WTC11 (cell line): ENCODE measurements around the gene RAMACL. TPM values are rescaled to one million over a fixed set of nuclear protein-coding genes. Genes with fewer than 3 reads are reported as not detected.

Source experiments
- ATAC-seq: fragments of 200-7000 bp; cut with Tn5 transposase; 2 replicates; pipeline ENCODE4 v1.10.0; 2021; ENCODE audit warnings: mild to moderate bottlenecking, moderate library complexity
- CTCF ChIA-PET: fragments of 300-600 bp; sonication (Branson Sonifier 250); formaldehyde crosslinking; loops from one replicate; lab custom pipeline; 2021; ENCODE audit warnings: antibody characterized with exemption; lab: Charles Lee
- POLR2A ChIA-PET: fragments of 350-600 bp; sonication (Branson Sonifier 250); formaldehyde crosslinking; loops from one replicate; lab custom pipeline; 2021; ENCODE audit warnings: antibody characterized with exemption; lab: Charles Lee
- DNase-seq: peaks from one replicate; pipeline ENCODE4 v3.0.0; 2021; ENCODE audit warnings: low spot score
- H3K27ac Mint-ChIP-seq: 2 replicates; pipeline ENCODE4 v1.8.0; 2021; ENCODE audit warnings: mixed read lengths
- H3K27me3 Mint-ChIP-seq: 2 replicates; pipeline ENCODE4 v1.8.0; 2021; ENCODE audit warnings: low read depth, mild to moderate bottlenecking, moderate library complexity, mixed read lengths
- H3K36me3 Mint-ChIP-seq: 2 replicates; pipeline ENCODE4 v1.8.0; 2021; ENCODE audit warnings: mixed read lengths
- H3K4me1 Mint-ChIP-seq: 2 replicates; pipeline ENCODE4 v1.8.0; 2022; ENCODE audit warnings: mixed read lengths
- H3K4me3 Mint-ChIP-seq: 2 replicates; pipeline ENCODE4 v1.8.0; 2021; ENCODE audit warnings: mild to moderate bottlenecking, moderate library complexity, mixed read lengths
- H3K9me3 Mint-ChIP-seq: 2 replicates; pipeline ENCODE4 v1.8.0; 2021; ENCODE audit warnings: mixed read lengths
- E2F4 ChIP-seq: sonication (generic); formaldehyde crosslinking; IDR thresholded peaks from 2 replicates; pipeline ENCODE4 v1.8.1; 2022; ENCODE audit warnings: low read depth, mild to moderate bottlenecking, moderate library complexity, missing genetic modification reagents, borderline replicate concordance
- RORB ChIP-seq: fragments of 250-450 bp; sonication (Bioruptor Pico); IDR thresholded peaks from 2 replicates; pipeline ENCODE4 v1.9.0; 2021; ENCODE audit warnings: mild to moderate bottlenecking
- USF2 ChIP-seq: sonication (generic); formaldehyde crosslinking; IDR thresholded peaks from 2 replicates; pipeline ENCODE4 v1.8.1; 2023; ENCODE audit warnings: mild to moderate bottlenecking, missing genetic modification reagents, moderate library complexity
- ZNF423 ChIP-seq: fragments of 250-450 bp; sonication (Bioruptor Pico); IDR thresholded peaks from 2 replicates; pipeline ENCODE4 v2.1.2; 2022; ENCODE audit warnings: mild to moderate bottlenecking, moderate library complexity
- total RNA-seq: library from RNA; stranded (reverse); gene quantifications from 3 replicates; pipeline ENCODE4 v1.2.3, GENCODE V29; 2021
- TF ChIP-seq, protein P1 (sequence below): sonication (generic); formaldehyde crosslinking; IDR thresholded peaks from 2 replicates; pipeline ENCODE4 v1.8.0; 2022; ENCODE audit warnings: mild to moderate bottlenecking, missing genetic modification reagents
- TF ChIP-seq, protein P2 (sequence below): fragments of 250-450 bp; sonication (Bioruptor Pico); IDR thresholded peaks from 2 replicates; pipeline ENCODE4 v2.1.2; 2022; ENCODE audit warnings: mild to moderate bottlenecking, moderate library complexity
- TF ChIP-seq, protein P3 (sequence below): sonication (generic); formaldehyde crosslinking; IDR thresholded peaks from 2 replicates; pipeline ENCODE4 v1.8.0; 2022; ENCODE audit warnings: missing genetic modification reagents
- TF ChIP-seq, protein P4 (sequence below): sonication (generic); formaldehyde crosslinking; IDR thresholded peaks from 2 replicates; pipeline ENCODE4 v1.8.1; 2022; ENCODE audit warnings: missing genetic modification reagents, borderline replicate concordance
- TF ChIP-seq, protein P5 (sequence below): sonication (generic); formaldehyde crosslinking; IDR thresholded peaks from 2 replicates; pipeline ENCODE4 v1.8.0; 2023; ENCODE audit warnings: missing genetic modification reagents, mild to moderate bottlenecking, borderline replicate concordance

The RAMACL gene
- total RNA-seq, 1 experiment from 2014 or later = 0.79 TPM

GRCh38 chr6:166629628-166630027 is 43.1 kb upstream of the RAMACL start:
- Mint-ChIP-seq H3K9me3 (no peaks in the 10 kb centered on the region), H3K4me3 (no peak overlapping the region), H3K27ac (no peak overlapping the region), H3K27me3 (peaks cover 43% of the 10 kb centered on the region), H3K36me3 (no peaks in the 10 kb centered on the region), H3K4me1 (peaks cover 55% of the 10 kb centered on the region)
- ChIA-PET CTCF (no interaction called here), POLR2A (no interaction called here)
- TF ChIP-seq USF2 (no peak), RORB (no peak)
- TF ChIP-seq, protein P1, sequence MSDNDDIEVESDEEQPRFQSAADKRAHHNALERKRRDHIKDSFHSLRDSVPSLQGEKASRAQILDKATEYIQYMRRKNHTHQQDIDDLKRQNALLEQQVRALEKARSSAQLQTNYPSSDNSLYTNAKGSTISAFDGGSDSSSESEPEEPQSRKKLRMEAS (CRISPR knock-in tag) = no peak
- TF ChIP-seq, protein P2, sequence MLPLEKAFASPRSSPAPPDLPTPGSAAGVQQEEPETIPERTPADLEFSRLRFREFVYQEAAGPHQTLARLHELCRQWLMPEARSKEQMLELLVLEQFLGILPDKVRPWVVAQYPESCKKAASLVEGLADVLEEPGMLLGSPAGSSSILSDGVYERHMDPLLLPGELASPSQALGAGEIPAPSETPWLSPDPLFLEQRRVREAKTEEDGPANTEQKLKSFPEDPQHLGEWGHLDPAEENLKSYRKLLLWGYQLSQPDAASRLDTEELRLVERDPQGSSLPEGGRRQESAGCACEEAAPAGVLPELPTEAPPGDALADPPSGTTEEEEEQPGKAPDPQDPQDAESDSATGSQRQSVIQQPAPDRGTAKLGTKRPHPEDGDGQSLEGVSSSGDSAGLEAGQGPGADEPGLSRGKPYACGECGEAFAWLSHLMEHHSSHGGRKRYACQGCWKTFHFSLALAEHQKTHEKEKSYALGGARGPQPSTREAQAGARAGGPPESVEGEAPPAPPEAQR (CRISPR knock-in tag) = no peak
- ATAC-seq (no peak), DNase-seq (no peak)

GRCh38 chr6:166627875-166628801 is 41.7 kb upstream of the RAMACL start:
- Mint-ChIP-seq H3K27ac (peak overlapping the region; percentile 83), H3K4me3 (peak overlapping the region; percentile 76), H3K4me1 (peaks cover 54% of the 10 kb centered on the region), H3K27me3 (peaks cover 43% of the 10 kb centered on the region), H3K9me3 (no peaks in the 10 kb centered on the region), H3K36me3 (no peaks in the 10 kb centered on the region)
- peak; percentile 10 for ATAC-seq
- peak; percentile 60 for DNase-seq
- ChIA-PET POLR2A (interaction anchor here (0.6 to 1.5 kb wide), 7 partner anchors 12 to 139 kb away, joined by 3 to 9 read pairs (median 6); no protein-coding TSS in a partner anchor), CTCF (interaction anchor here (0.6 to 1.6 kb wide), 16 partner anchors 9 to 362 kb away, joined by 3 to 8 read pairs (median 5); partner anchors contain the start of gene RAMACL)
- TF ChIP-seq ZNF423 (peak; percentile 93), E2F4 (no peak)
- TF ChIP-seq, protein P1 (CRISPR knock-in tag) = peak; percentile 53; the same call in 1 of the 2 replicates
- TF ChIP-seq, protein P3, sequence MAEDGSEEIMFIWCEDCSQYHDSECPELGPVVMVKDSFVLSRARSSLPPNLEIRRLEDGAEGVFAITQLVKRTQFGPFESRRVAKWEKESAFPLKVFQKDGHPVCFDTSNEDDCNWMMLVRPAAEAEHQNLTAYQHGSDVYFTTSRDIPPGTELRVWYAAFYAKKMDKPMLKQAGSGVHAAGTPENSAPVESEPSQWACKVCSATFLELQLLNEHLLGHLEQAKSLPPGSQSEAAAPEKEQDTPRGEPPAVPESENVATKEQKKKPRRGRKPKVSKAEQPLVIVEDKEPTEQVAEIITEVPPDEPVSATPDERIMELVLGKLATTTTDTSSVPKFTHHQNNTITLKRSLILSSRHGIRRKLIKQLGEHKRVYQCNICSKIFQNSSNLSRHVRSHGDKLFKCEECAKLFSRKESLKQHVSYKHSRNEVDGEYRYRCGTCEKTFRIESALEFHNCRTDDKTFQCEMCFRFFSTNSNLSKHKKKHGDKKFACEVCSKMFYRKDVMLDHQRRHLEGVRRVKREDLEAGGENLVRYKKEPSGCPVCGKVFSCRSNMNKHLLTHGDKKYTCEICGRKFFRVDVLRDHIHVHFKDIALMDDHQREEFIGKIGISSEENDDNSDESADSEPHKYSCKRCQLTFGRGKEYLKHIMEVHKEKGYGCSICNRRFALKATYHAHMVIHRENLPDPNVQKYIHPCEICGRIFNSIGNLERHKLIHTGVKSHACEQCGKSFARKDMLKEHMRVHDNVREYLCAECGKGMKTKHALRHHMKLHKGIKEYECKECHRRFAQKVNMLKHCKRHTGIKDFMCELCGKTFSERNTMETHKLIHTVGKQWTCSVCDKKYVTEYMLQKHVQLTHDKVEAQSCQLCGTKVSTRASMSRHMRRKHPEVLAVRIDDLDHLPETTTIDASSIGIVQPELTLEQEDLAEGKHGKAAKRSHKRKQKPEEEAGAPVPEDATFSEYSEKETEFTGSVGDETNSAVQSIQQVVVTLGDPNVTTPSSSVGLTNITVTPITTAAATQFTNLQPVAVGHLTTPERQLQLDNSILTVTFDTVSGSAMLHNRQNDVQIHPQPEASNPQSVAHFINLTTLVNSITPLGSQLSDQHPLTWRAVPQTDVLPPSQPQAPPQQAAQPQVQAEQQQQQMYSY (CRISPR knock-in tag) = 0 out of 2 replicates have a peak, but pooled peaks have one; percentile 9
- TF ChIP-seq, protein P4, sequence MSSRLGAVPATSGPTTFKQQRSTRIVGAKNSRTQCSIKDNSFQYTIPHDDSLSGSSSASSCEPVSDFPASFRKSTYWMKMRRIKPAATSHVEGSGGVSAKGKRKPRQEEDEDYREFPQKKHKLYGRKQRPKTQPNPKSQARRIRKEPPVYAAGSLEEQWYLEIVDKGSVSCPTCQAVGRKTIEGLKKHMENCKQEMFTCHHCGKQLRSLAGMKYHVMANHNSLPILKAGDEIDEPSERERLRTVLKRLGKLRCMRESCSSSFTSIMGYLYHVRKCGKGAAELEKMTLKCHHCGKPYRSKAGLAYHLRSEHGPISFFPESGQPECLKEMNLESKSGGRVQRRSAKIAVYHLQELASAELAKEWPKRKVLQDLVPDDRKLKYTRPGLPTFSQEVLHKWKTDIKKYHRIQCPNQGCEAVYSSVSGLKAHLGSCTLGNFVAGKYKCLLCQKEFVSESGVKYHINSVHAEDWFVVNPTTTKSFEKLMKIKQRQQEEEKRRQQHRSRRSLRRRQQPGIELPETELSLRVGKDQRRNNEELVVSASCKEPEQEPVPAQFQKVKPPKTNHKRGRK (CRISPR knock-in tag) = no peak
- TF ChIP-seq, protein P5, sequence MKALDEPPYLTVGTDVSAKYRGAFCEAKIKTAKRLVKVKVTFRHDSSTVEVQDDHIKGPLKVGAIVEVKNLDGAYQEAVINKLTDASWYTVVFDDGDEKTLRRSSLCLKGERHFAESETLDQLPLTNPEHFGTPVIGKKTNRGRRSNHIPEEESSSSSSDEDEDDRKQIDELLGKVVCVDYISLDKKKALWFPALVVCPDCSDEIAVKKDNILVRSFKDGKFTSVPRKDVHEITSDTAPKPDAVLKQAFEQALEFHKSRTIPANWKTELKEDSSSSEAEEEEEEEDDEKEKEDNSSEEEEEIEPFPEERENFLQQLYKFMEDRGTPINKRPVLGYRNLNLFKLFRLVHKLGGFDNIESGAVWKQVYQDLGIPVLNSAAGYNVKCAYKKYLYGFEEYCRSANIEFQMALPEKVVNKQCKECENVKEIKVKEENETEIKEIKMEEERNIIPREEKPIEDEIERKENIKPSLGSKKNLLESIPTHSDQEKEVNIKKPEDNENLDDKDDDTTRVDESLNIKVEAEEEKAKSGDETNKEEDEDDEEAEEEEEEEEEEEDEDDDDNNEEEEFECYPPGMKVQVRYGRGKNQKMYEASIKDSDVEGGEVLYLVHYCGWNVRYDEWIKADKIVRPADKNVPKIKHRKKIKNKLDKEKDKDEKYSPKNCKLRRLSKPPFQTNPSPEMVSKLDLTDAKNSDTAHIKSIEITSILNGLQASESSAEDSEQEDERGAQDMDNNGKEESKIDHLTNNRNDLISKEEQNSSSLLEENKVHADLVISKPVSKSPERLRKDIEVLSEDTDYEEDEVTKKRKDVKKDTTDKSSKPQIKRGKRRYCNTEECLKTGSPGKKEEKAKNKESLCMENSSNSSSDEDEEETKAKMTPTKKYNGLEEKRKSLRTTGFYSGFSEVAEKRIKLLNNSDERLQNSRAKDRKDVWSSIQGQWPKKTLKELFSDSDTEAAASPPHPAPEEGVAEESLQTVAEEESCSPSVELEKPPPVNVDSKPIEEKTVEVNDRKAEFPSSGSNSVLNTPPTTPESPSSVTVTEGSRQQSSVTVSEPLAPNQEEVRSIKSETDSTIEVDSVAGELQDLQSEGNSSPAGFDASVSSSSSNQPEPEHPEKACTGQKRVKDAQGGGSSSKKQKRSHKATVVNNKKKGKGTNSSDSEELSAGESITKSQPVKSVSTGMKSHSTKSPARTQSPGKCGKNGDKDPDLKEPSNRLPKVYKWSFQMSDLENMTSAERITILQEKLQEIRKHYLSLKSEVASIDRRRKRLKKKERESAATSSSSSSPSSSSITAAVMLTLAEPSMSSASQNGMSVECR (CRISPR knock-in tag) = peak; percentile 20; the same call in 1 of the 2 replicates
